H1 (cell line): ENCODE measurements around the gene MIA2. TPM values are rescaled to one million over a fixed set of nuclear protein-coding genes. Genes with fewer than 3 reads are reported as not detected.

Experiments
- CTCF ChIA-PET: fragments of 300-600 bp; sonication (Branson Sonifier 250); formaldehyde crosslinking; loops from one replicate; lab custom pipeline; 2021; ENCODE audit not compliant: partially characterized antibody; lab: Charles Lee
- POLR2A ChIA-PET: fragments of 300-600 bp; sonication (Branson Sonifier 250); formaldehyde crosslinking; loops from one replicate; lab custom pipeline; 2021; ENCODE audit warnings: inconsistent platforms; ENCODE audit not compliant: partially characterized antibody; lab: Charles Lee
- DNase-seq, 2 experiments: peaks; one replicate each; pipeline versions ENCODE4 v3.0.0 to v3.0.0-alpha.2; 2010 to 2022; ENCODE audit warnings: low spot score in 2 of 2, low read depth in 1 of 2, mixed read lengths in 1 of 2
- FAIRE-seq: peaks from 2 replicates; lab custom pipeline; 2011; peaks lifted over from hg19 to GRCh38; lab: Jason Lieb, UNC
- H2AFZ ChIP-seq: 2 replicates; pipeline ENCODE4 v1.8.1; 2012; ENCODE audit warnings: low read length, inconsistent platforms
- H2AK5ac ChIP-seq: 2 replicates; pipeline ENCODE4 v1.6.1; 2013; ENCODE audit warnings: low read depth, low read length
- H2BK120ac ChIP-seq: replicated peaks from 2 replicates; pipeline ENCODE3; 2013; ENCODE audit warnings: low read depth, low read length, inconsistent platforms
- H2BK12ac ChIP-seq: 2 replicates; pipeline ENCODE4 v1.6.1; 2013; ENCODE audit warnings: low read depth, low read length
- H2BK15ac ChIP-seq: 2 replicates; pipeline ENCODE4 v1.6.1; 2013; ENCODE audit warnings: low read length
- H2BK20ac ChIP-seq: 2 replicates; pipeline ENCODE4 v1.6.1; 2013; ENCODE audit warnings: low read length
- H2BK5ac ChIP-seq: 2 replicates; pipeline ENCODE4 v1.6.1; 2013; ENCODE audit warnings: low read depth, low read length
- H3K14ac ChIP-seq: 2 replicates; pipeline ENCODE4 v1.6.1; 2013; ENCODE audit warnings: inconsistent platforms; ENCODE audit not compliant: insufficient read length
- H3K18ac ChIP-seq: 2 replicates; pipeline ENCODE4 v1.6.1; 2013; ENCODE audit warnings: low read length; ENCODE audit errors: extremely low read depth
- H3K23ac ChIP-seq: 2 replicates; pipeline ENCODE4 v1.6.1; 2013; ENCODE audit warnings: inconsistent platforms; ENCODE audit not compliant: insufficient read length
- H3K23me2 ChIP-seq: 2 replicates; pipeline ENCODE4 v1.6.1; 2013; ENCODE audit warnings: low read depth, low read length
- H3K27ac ChIP-seq: 2 replicates; pipeline ENCODE4 v1.6.1; 2011; ENCODE audit warnings: low read depth, low read length, inconsistent platforms
- H3K27me3 ChIP-seq, 4 experiments: replicated peaks in 1 of 4; 1 replicate in 1 of 4; 2 replicates in 3 of 4; pipeline versions ENCODE4 v1.6.1 to v1.8.1; 2011 to 2013; ENCODE audit warnings: low read length in 3 of 4, mild to moderate bottlenecking in 3 of 4, inconsistent platforms in 2 of 4, mixed read lengths in 2 of 4, moderate library complexity in 1 of 4; ENCODE audit not compliant: control insufficient read depth in 3 of 4, insufficient read depth in 3 of 4; ENCODE audit errors: extremely low read depth in 1 of 4
- H3K36me3 ChIP-seq, 4 experiments: 2 replicates each; pipeline versions ENCODE4 v1.6.1 to v1.8.1; 2011 to 2013; ENCODE audit warnings: mild to moderate bottlenecking in 4 of 4, low read length in 3 of 4, moderate library complexity in 2 of 4, control low read depth in 1 of 4, inconsistent platforms in 1 of 4; ENCODE audit not compliant: insufficient read depth in 4 of 4, control insufficient read depth in 2 of 4
- H3K4ac ChIP-seq: replicated peaks from 2 replicates; pipeline ENCODE3; 2013; ENCODE audit warnings: low read length, low read depth, mixed read lengths, inconsistent platforms; ENCODE audit not compliant: insufficient read length
- H3K4me1 ChIP-seq, 4 experiments: replicated peaks in 1 of 4; 1 replicate in 1 of 4; 2 replicates in 3 of 4; pipeline versions ENCODE4 v1.6.1 to v1.8.1; 2011 to 2013; ENCODE audit warnings: low read length in 3 of 4, inconsistent platforms in 2 of 4, mixed read lengths in 1 of 4; ENCODE audit not compliant: insufficient read depth in 4 of 4, control insufficient read depth in 3 of 4
- H3K4me2 ChIP-seq, 2 experiments: 2 replicates each; pipeline versions ENCODE4 v1.6.1 to v1.8.1; 2011 to 2013; ENCODE audit warnings: low read depth in 2 of 2, low read length in 2 of 2, control low read depth in 1 of 2, inconsistent platforms in 1 of 2, mild to moderate bottlenecking in 1 of 2; ENCODE audit not compliant: insufficient read depth in 1 of 2
- H3K4me3 ChIP-seq, 4 experiments: fragments of 200-600, 300-600 bp in 1 of 4; sonication (generic), shearing (Covaris generic), sonication (Bioruptor Twin) in 1 of 4; 2 replicates each; pipeline versions ENCODE4 v1.5.1 to v1.8.1; 2011 to 2016; ENCODE audit warnings: low read length in 4 of 4, low read depth in 3 of 4, control low read depth in 2 of 4, inconsistent platforms in 2 of 4, mild to moderate bottlenecking in 2 of 4, mixed read lengths in 1 of 4, moderate library complexity in 1 of 4; ENCODE audit not compliant: insufficient read depth in 2 of 4; ENCODE audit errors: extremely low read depth in 1 of 4
- H3K56ac ChIP-seq: replicated peaks from 2 replicates; pipeline ENCODE3; 2013; ENCODE audit warnings: low read depth, mild to moderate bottlenecking, mixed read lengths, low read length, inconsistent platforms; ENCODE audit not compliant: insufficient read length
- H3K79me1 ChIP-seq: 2 replicates; pipeline ENCODE4 v1.6.1; 2013; ENCODE audit warnings: low read depth, low read length, control low read depth
- H3K79me2 ChIP-seq, 2 experiments: 2 replicates each; pipeline versions ENCODE4 v1.6.1 to v1.8.1; 2012 to 2013; ENCODE audit warnings: low read length in 2 of 2, mild to moderate bottlenecking in 2 of 2, inconsistent platforms in 1 of 2; ENCODE audit not compliant: insufficient read depth in 2 of 2, control insufficient read depth in 1 of 2
- H3K9ac ChIP-seq, 4 experiments: replicated peaks in 1 of 4; 1 replicate in 1 of 4; 2 replicates in 3 of 4; pipeline versions ENCODE4 v1.6.1 to v1.8.1; 2011 to 2013; ENCODE audit warnings: low read depth in 3 of 4, low read length in 3 of 4, control low read depth in 2 of 4, mild to moderate bottlenecking in 2 of 4, moderate library complexity in 2 of 4, inconsistent platforms in 1 of 4; ENCODE audit errors: extremely low read depth in 1 of 4
- H3K9me3 ChIP-seq, 2 experiments: 2 replicates each; pipeline versions ENCODE4 v1.6.1 to v1.8.1; 2012 to 2013; ENCODE audit warnings: mild to moderate bottlenecking in 2 of 2, moderate library complexity in 2 of 2, control low read depth in 1 of 2, inconsistent platforms in 1 of 2, low read depth in 1 of 2, low read length in 1 of 2, mixed read lengths in 1 of 2; ENCODE audit not compliant: insufficient read depth in 2 of 2
- H4K20me1 ChIP-seq, 2 experiments: replicated peaks in 1 of 2; 2 replicates each; pipeline versions ENCODE3 to v1.8.1; 2011 to 2013; ENCODE audit warnings: inconsistent platforms in 2 of 2, low read length in 2 of 2, mild to moderate bottlenecking in 1 of 2; ENCODE audit not compliant: insufficient read depth in 2 of 2, control insufficient read depth in 1 of 2
- H4K5ac ChIP-seq: 2 replicates; pipeline ENCODE4 v1.6.1; 2013; ENCODE audit warnings: low read length, low read depth, mixed read lengths, inconsistent platforms; ENCODE audit not compliant: insufficient read length
- H4K8ac ChIP-seq: 2 replicates; pipeline ENCODE4 v1.8.0; 2013; ENCODE audit warnings: mild to moderate bottlenecking, moderate library complexity, low read length, inconsistent platforms; ENCODE audit not compliant: insufficient read depth; ENCODE audit errors: extremely low read depth
- H4K91ac ChIP-seq: replicated peaks from 2 replicates; pipeline ENCODE3; 2013; ENCODE audit warnings: low read length, mixed read lengths, inconsistent platforms; ENCODE audit not compliant: insufficient read length
- CHD1 ChIP-seq: IDR thresholded peaks from 2 replicates; pipeline ENCODE4 v1.6.1; 2012; ENCODE audit warnings: low read depth, low read length, improper control_type of control experiment
- NRF1 ChIP-seq: IDR thresholded peaks from 2 replicates; pipeline ENCODE4 v1.6.1; 2011; ENCODE audit warnings: mild to moderate bottlenecking, low read depth, low read length, improper control_type of control experiment
- SP2 ChIP-seq: IDR thresholded peaks from 2 replicates; pipeline ENCODE4 v1.6.1; 2012; ENCODE audit warnings: mild to moderate bottlenecking, low read length, inconsistent platforms
- TAF7 ChIP-seq: optimal IDR thresholded peaks from 2 replicates; pipeline ENCODE3; 2011; ENCODE audit warnings: low read depth, mild to moderate bottlenecking, inconsistent platforms, low read length, moderate library complexity, borderline replicate concordance
- polyA plus RNA-seq, 7 experiments: library from polyadenylated mRNA; depleted of rRNA in 3 of 7; stranded (reverse) in 5 of 7; unstranded in 2 of 7; fragments of >200 nt in 5 of 7; fragments of 200-250 nt in 2 of 7; gene quantifications; 1 replicate in 5 of 7; 2 replicates in 1 of 7; 4 replicates in 1 of 7; pipeline versions ENCODE4 v1.2.1 to v1.2.3, GENCODE V29; 2011 to 2013; ENCODE audit warnings: missing spikeins in 2 of 7, mixed read lengths in 2 of 7
- total RNA-seq: library from RNA; stranded (reverse); fragmentation: NEBNext Ultra II Directional; extraction: Animal tissue kit (Norgen Biotek cat#: 25700); gene quantifications from 2 replicates; pipeline ENCODE4 v1.2.1, GENCODE V29; 2021

The MIA2 gene
- total and polyA plus RNA-seq, 2 of the 8 experiments (the other 6 are each of a cell fraction or from before 2014, with no cell fraction given): 10.1 to 15.0 TPM

DNA sequence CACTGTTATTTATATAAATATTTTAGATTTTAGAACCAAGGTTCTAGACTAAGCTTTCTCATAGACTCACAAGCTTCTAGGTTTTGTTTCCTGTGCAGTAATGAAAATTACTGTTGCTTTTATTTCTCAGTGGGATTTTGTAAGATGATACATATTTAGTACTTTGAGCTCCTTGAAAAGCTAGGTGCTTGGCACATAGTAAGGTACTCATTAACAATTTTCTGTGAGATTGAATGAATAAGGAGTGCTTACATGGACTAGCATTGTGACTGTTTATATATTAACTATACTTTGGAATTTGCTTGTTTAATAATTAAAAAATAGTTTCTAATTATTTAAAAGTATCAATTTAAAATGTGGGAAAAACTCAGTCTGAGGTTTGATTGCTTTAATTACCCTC is 85.7 kb downstream of the MIA2 start:
- FAIRE-seq: no peak
- H3K23ac ChIP-seq: no peak overlapping the region
- TF ChIP-seq CHD1 (no peak), TAF7 (no peak), NRF1 (no peak), SP2 (no peak)

More for the DNA sequence above, 85.7 kb downstream of the MIA2 start:
- no peak overlapping the region for H2BK12ac ChIP-seq
- H2BK120ac ChIP-seq: no peak overlapping the region
- H3K79me1 ChIP-seq: no peaks in the 10 kb centered on the region
- DNase-seq: no peak
- H3K4me3 ChIP-seq: no peak overlapping the region
- H2AK5ac ChIP-seq: no peak overlapping the region
- H3K4me2 ChIP-seq: no peak overlapping the region
- H3K27me3 ChIP-seq: no peaks in the 10 kb centered on the region
- H2BK15ac ChIP-seq: no peak overlapping the region
- no peak overlapping the region for H2BK5ac ChIP-seq
- H3K79me2 ChIP-seq: no peaks in the 10 kb centered on the region
- H3K56ac ChIP-seq: no peak overlapping the region
- no peak overlapping the region for H3K27ac ChIP-seq
- no peak overlapping the region for H3K4ac ChIP-seq
- no peak overlapping the region for H3K18ac ChIP-seq
- CTCF ChIA-PET: no interaction called here
- H3K14ac ChIP-seq: no peak overlapping the region
- no peaks in the 10 kb centered on the region for H3K23me2 ChIP-seq
- H4K5ac ChIP-seq: no peak overlapping the region
- no peak overlapping the region for H2AFZ ChIP-seq
- POLR2A ChIA-PET: no interaction called here
- H3K9ac ChIP-seq: no peak overlapping the region
- H3K36me3 ChIP-seq: peaks cover 0 to 5% (median 0%) of the 10 kb centered on the region in 4 experiments; a peak in 1 of 8 replicates
- no peaks in the 10 kb centered on the region for H3K9me3 ChIP-seq
- no peak overlapping the region for H4K8ac ChIP-seq
- H2BK20ac ChIP-seq: no peak overlapping the region
- H3K4me1 ChIP-seq: no peaks in the 10 kb centered on the region
- H4K91ac ChIP-seq: no peak overlapping the region
- H4K20me1 ChIP-seq: no peaks in the 10 kb centered on the region
